DMS114 treated with DMSO at 0.1 percent for 48 hours (cell line): ENCODE data around the gene CAAP1.
"Not testable (repeated sequence)": the region's sequence is repeated elsewhere in the genome, so short reads cannot be mapped to it uniquely, and the experiment has no call there.

Experiments used
- DNase-seq: peaks from one replicate; lab custom pipeline; 2025; ENCODE audit not compliant: unreplicated experiment; lab: John Stamatoyannopoulos, UW

The CAAP1 gene

GRCh38 chr9:26833792-26834191 is 58.8 kb downstream of the CAAP1 start:
- no peak for DNase-seq

- DNase-seq: not testable (repeated sequence)
Measured at GRCh38 chr9:26828391-26828955, 64.1 kb downstream of the CAAP1 start.

- no peak for DNase-seq
Measured at GRCh38 chr9:26814799-26815198, 77.8 kb downstream of the CAAP1 start.

GRCh38 chr9:26813247-26813646 is 79.4 kb downstream of the CAAP1 start:
- DNase-seq: no peak

- DNase-seq: no peak
Measured at GRCh38 chr9:26812217-26812616, 80.4 kb downstream of the CAAP1 start.

GRCh38 chr9:26811106-26811505 is 81.5 kb downstream of the CAAP1 start:
- no peak for DNase-seq

GRCh38 chr9:26809795-26810194 is 82.8 kb downstream of the CAAP1 start:
- DNase-seq: no peak

GRCh38 chr9:26807161-26807560 is 85.4 kb downstream of the CAAP1 start:
- no peak for DNase-seq

- no peak for DNase-seq
Measured at GRCh38 chr9:26802921-26803320, 89.7 kb downstream of the CAAP1 start.

GRCh38 chr9:26801772-26802171 is 90.8 kb downstream of the CAAP1 start:
- DNase-seq: no peak

- DNase-seq: no peak
Measured at GRCh38 chr9:26800322-26800721, 92.3 kb downstream of the CAAP1 start.

- no peak for DNase-seq
Measured at GRCh38 chr9:26791274-26791673, 101.3 kb downstream of the CAAP1 start.
